ENCODE data around the gene MSLN.
"Not testable (repeated sequence)": the region's sequence is repeated elsewhere in the genome, so short reads cannot be mapped to it uniquely, and the experiment has no call there.

Gene MSLN

DNA sequence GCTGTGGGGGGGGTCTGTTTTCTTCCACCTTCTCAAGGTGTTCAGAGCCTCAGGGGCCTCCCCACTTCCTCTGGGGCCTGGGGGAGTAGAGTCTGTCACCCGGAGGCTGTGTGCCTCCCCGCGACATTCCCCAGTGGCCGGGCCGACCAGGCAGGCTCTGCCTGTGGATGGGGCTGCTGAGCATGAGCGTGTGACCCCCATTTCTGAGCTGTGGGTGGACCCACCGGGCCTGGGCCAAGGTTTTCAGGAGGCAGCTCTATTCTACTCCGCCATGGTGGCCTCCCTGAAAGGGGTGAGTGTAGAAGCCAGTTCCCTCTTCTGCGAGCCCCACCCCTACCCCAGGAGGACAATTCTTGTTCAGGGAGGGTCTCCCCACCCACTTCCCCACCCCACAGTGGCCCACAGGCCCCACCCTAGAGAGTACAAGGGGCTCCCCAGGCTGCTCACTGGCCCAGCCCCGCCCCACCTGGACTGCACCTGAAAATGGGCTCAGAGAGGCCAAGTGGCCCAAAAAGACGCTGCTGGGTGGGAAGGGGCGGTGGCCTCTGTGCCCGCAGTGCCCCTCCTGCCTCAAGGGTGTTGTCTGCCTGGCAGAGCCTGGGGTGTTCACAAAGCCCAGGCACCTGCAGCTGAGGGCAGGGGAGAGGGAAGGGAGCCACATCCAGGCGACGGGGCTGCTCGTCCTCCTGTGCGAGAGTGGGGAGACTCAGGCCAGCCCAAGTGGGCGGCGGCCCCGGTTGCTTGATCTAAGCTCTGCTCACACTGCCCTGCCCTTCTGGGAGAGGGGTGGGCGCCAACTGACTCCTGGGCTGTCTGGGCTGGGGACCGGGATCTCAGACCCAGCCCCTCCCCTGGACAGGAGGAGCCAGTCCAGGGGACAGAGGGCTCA, 1.3 kb downstream of the MSLN start:
- no peak for DNase-seq

DNA sequence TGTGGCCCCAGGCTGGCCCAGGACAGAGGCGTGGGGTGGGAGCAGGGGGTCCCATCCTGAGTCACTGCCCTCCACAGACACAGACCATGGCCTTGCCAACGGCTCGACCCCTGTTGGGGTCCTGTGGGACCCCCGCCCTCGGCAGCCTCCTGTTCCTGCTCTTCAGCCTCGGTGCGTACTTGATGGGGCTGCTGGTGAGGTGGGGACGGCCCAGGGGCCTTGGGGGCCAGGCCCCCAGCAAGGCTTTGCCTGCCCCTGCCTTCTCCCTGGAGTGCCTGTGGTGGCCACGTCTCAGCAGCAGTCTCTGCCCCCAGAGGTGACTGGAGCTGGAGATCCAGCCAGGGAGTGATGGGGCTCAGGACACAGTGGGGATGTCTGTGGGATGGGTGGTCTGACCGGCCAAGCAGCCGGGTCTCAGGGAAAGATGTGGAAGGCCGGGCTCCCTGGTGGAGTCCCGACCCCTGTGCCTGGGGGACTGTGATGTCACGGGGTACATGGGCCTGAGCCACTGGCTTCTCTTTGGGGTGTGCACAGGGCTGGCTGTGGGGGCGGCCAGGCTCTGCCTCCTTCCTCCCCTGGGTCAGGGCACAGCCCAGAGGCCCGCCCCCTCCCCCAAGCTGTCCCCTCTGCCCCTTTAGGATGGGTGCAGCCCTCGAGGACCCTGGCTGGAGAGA, 2.2 kb downstream of the MSLN start:
- no peak for DNase-seq

DNA sequence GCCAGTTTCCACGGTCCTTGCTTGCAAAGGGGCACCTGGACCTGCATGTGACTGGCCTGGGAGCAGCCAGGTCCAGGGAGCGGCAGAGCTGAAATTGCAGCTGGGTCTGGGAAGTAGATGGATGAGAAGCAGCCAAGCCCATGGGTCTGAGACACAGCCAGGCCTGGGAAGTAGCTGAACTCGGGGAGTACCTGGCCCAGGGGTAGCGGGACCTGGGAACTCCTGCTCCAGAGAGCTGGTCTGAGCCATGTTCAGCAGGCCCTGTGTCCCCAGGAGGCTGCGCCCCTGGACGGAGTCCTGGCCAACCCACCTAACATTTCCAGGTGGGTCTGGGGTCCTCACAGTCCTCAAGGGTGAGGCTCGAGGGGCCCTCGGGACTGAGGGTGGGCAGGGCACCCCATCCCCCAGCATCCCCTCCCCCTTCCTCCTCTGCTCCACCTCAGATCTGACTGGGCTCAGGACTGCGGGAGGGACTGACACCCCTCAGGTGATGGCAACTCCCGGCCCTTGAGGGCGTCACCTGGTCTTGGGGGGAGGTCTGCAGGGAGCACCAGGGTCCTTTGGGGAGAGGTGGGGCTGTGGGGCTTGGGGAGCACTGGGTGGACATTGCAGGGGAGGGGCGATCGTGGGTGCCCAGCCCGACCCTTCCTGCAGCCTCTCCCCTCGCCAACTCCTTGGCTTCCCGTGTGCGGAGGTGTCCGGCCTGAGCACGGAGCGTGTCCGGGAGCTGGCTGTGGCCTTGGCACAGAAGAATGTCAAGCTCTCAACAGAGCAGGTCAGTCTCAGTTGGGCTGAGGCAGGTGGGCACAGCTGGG, 3.0 kb downstream of the MSLN start:
- DNase-seq = no peak

DNA sequence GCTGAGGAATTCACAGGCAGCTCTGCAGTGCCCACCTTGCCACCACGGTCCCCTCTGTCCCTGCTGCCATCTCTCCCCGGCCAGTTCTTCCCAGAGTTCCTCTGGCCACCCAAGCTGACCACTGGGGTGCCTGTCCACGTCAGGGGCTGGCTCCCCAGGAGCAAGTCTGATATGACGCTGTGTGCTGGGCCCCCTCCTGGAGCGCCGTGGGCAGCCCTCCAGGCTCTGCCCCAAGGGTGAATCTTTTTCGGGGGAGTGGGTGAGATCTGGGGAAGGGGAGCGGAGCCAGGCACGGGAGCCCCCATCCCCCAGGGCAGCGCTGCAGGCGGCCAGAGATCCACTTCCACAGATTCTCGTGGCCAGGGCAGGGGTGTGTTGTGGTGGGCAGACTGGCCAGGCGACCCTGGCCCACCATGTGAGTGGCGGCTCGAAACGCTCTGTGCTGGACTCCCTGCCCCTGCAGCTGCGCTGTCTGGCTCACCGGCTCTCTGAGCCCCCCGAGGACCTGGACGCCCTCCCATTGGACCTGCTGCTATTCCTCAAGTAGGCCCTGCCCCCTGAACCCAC, 3.7 kb downstream of the MSLN start:
- no peak for DNase-seq

DNA sequence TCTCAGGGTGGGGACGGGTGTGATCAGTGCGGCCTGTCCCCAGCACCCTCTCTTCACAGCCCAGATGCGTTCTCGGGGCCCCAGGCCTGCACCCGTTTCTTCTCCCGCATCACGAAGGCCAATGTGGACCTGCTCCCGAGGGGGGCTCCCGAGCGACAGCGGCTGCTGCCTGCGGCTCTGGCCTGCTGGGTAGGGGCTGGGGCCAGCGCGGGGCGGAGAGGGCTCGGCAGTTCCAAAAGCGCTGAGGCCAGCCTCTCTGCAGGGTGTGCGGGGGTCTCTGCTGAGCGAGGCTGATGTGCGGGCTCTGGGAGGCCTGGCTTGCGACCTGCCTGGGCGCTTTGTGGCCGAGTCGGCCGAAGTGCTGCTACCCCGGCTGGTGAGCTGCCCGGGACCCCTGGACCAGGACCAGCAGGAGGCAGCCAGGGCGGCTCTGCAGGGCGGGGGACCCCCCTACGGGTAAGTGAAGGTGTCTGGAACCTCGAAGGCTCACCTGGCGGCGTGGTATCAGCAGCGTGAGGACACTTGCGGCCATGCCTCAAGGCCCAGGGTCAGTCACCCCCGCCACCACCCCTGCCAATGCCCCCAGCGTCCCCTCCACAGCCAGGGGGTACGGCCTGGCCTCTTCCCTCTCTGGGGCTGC, 4.4 kb downstream of the MSLN start:
- no peak for DNase-seq

DNA sequence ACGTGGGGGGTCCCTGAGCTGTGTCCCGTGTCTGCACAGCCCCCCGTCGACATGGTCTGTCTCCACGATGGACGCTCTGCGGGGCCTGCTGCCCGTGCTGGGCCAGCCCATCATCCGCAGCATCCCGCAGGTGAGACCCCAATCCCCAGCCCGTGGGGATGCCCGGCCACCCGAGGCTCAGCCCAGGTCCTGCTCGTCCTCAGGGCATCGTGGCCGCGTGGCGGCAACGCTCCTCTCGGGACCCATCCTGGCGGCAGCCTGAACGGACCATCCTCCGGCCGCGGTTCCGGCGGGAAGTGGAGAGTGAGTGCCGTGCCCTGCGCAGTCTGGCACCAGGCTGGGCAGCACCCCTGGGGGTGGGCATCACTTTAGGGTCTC, 4.9 kb downstream of the MSLN start:
- DNase-seq = no peak

DNA sequence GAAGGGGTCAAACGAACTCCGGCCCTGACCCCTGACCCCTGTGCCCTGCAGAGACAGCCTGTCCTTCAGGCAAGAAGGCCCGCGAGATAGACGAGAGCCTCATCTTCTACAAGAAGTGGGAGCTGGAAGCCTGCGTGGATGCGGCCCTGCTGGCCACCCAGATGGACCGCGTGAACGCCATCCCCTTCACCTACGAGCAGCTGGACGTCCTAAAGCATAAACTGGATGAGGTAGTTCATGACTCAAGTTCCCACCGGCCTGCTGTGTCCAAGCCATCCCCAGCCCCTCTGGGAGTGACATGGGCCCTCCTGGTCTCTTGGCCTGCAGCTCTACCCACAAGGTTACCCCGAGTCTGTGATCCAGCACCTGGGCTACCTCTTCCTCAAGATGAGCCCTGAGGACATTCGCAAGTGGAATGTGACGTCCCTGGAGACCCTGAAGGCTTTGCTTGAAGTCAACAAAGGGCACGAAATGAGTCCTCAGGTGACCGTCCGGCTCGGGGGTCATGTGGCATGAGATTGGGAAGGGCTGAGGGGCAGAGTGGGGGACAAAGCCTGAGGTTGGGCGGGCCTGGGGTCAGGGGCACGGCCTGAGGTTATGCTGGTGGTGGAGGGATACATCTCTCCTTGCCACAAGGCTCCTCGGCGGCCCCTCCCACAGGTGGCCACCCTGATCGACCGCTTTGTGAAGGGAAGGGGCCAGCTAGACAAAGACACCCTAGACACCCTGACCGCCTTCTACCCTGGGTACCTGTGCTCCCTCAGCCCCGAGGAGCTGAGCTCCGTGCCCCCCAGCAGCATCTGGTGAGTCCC, 5.7 kb downstream of the MSLN start:
- DNase-seq = no peak

DNA sequence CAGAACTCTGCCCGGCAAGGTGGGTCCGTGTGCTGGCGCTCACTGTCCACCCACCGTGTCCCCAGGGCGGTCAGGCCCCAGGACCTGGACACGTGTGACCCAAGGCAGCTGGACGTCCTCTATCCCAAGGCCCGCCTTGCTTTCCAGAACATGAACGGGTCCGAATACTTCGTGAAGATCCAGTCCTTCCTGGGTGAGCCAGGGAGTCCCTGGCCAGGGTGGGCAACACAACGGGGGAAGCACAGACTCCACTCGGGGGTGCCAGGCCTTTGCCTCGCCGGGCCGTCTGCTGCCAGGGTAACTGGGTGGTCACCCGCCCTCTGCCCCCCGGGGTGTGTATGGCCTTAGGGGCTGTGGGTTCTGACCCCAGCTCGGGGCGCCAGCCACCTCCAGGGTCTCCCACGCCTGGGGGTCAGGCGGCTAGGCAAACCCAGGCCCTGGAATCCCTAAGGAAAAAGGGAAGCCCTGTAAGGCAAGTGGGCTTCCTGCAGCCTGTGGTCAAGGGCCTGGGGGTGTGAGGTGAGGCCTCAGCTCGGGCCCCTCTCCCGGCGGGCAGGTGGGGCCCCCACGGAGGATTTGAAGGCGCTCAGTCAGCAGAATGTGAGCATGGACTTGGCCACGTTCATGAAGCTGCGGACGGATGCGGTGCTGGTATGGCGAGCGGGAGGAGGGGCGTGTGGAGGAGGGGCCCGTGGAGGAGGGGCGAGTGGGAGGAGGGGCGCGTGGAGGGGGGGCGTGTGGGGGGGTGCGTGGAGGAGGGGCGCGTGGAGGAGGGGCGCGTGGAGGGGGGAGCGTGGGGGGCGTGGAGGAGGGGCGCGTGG, 6.5 kb downstream of the MSLN start:
- DNase-seq = no peak

DNA sequence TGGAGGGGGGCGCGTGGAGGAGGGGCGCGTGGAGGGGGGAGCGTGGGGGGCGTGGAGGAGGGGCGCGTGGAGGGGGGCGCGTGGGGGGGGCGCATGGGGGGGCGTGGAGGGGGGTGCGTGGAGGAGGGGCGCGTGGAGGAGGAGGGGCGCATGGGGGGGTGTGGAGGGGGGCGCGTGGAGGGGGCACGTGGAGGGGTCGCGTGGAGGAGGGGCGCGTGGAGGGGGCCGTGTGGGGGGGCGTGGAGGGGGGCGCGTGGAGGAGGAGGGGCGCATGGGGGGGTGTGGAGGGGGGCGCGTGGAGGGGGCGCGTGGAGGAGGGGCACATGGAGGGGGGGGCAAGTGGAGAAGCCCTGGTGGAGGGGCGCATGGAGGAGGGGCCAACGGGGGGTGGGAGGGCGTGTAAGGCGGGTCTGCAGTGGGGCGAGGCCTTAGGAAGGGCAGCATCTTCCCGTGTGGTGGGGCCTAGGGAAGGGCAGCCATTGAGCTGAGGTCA, 7.3 kb downstream of the MSLN start:
- no peak for DNase-seq

DNA sequence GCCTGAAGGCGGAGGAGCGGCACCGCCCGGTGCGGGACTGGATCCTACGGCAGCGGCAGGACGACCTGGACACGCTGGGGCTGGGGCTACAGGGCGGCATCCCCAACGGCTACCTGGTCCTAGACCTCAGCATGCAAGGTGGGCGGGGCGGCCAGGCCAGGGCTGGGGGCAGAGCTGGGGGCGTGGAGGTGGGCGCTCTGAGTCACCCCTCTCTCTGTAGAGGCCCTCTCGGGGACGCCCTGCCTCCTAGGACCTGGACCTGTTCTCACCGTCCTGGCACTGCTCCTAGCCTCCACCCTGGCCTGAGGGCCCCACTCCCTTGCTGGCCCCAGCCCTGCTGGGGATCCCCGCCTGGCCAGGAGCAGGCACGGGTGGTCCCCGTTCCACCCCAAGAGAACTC, 7.9 kb downstream of the MSLN start:
- DNase-seq = no peak

DNA sequence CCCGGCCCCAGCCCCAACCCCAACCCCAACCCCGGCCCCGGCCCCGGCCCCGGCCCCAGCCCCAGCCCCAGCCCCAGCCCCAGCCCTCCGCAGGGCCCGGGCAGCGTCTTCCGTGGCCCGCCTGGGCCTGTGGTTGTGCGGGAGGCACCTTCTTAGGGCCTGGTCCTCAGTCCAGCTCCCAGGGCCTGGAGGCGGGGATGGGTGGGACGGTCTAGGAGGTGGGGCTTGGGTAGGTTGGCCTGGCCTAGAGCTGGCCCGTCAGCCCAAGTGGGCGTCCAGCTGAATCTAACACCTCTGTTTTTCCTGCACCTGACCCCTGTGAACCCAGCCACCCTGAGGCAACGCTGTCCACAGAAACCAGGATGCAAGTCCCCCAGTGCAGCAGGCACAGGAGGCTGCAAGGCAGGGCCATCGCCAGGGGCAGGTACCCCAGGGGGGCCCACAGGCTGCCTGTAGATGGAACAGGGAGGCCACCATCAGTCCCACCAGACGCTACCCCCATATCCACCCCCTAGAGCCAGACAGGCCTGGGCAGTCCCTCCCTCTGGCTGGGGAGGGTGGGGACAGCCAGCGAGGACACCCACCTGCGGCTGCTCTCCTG, 8.8 kb downstream of the MSLN start:
- no peak for DNase-seq

DNA sequence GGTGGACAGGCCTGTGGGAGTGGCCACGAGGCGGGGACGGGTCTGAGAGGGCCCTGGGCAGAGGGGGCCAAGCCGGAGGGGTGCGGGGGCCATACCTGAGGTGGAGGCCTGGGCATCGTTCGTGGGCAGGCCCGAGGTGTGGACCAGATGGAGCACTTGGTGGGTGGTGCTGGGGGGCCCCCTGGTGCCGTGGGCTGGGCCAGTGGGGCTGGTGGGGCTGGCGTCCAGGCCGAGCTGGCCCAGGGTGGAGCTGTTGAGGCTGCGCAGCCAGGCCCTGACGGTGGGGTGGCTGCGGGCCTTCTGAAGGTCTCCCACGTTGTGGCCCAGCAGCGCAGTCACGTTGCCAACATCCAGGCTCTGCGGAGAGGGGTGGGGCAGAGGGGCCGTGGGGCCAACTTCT, 9.4 kb downstream of the MSLN start:
- no peak for DNase-seq

DNA sequence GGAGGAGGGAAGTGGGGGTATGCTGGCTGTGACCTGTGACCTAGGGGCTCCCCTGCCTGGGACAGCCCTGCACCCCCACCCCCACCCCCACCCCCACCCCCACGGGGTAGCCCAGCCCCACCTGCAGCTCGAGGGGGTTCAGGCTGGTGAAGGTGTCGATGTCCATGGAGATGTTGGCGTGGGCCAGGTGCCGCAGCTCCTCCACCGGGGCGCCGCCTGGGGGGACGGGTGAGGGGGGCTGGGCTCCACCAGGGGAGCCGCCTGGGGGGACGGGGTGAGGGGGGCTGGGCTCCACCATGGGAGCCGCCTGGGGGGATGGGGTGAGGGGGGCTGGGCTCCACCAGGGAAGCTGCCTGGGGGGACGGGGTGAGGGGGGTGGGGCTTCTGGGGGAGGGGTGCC, 9.9 kb downstream of the MSLN start:
- no peak for DNase-seq

DNA sequence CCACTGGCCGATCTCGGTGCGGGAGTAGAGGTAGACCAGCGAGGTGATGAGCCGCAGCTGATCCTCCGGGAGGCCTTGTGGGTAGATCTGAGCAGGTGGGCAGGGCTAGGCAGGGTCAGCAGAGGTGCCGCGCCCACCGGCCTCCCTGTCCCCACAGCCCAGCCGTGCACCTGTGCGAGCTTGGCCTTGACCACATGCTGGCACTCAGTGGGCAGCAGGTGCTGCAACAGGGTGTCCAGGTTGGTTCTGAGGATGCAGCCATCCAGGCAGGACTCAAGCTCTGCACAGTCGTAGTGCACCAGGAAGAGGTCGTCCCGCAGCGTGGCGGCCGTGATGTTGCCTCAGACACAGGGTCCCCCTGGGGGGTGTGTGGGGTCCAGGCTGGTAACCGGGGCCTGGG, 12.4 kb downstream of the MSLN start:
- no peak for DNase-seq

DNA sequence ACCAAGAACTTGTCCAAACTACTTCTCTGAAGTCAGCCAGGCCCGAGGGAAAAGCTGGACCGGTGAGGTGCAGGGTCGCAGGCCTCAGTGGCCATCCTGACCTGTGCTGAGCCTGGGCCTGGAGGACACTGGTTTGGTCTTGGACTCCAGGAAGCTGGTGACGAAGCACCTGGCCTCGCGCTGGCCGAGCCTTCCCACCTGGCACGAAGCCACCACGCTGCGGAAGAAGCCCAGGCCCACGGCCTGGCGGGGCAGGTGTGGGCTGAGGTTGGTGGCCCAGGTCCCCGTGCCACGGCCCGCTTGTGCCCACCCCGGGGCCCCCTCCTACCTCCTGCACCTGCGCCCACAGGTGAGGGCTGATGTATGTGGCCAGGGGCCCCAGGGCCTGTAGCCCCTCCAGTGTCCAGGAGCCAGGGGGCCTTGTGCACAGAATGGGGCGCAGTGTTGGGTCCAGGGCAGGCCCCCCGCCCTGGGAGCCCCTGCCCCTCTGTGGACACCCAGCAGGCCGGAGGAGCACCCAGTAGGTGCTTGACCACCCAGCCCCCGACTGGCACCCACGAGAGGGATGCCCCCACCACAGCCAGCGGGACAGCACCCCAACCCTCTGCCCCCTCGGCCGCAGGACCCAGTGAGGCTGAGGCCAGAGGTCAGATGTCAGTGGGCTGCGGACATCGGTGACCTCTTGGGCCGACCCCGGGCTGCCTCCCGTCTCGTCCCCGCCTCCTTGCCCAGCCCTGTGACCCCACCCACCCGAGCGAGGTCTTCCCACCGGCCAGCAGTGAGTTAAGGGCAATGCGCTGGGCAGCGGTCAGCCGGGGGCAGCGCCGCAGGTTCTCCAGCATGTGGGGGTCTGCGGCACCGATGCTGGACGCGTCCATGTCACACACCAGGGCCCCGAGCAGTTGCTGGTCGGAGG, 13.8 kb downstream of the MSLN start:
- DNase-seq = no peak

DNA sequence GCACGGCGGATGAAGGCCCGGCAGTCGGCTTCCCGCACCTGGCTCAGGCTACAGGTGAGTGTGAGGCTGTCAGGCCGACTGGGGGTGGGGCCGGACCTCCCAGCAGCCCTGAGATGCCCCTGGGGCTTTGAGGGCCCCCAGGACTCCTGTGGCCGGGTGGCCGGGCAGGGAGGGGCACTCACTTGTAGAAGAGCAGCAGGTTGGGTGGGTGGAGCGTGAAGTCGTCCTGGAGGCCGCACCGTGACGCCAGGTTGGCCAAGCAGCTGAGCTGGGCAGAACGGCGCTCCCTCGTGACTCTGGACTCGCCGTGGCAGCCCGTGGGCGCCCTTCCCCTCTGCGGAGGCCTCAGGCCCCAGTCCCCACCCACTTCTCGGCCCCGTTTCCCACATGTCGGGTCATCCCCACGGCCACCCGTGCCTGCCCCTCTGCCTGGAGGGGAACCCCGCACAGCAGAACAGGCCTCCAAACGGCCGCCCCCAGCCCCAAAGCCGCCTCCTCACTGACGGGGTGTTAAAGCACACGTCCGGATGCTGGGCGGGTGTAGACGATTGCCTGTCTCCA, 14.8 kb downstream of the MSLN start:
- no peak for DNase-seq

DNA sequence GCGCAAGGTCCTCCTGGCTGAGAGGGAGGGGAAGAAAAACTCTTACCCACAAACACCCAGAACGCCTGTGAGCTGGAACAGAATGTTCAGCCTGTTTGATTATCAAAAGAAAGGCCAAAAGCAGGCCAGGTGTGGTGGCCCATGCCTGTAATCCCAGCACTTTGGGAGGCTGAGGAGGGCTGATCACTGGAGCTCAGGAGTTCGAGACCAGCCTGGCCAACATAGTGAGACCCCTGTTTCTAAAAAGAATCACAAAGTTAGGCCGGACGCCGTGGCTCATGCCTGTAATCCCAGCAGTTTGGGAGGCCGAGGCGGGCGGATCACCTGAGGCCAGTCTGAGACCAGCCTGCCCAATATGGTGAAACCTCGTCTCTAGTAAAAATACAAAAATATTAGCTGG, 15.8 kb downstream of the MSLN start:
- not testable (repeated sequence) for DNase-seq

DNA sequence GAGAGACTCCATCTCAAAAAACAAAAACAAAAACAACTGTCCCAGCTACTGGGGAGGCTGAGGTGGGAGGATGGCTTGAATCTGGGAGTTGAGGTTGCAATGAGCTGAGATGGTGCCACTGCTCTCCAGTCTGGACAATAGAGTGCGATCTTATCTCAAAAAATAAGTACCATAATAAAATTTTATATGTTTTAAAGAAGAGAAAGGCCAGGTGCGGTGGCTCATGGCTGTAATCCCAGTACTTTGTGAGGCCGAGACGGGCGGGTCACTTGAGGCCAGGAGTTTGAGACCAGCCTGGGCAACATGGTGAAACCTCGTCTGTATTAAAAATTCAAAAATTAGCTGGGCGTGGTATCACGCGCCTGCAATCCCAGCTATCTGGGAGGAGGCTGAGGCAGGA, 16.3 kb downstream of the MSLN start:
- no peak for DNase-seq

DNA sequence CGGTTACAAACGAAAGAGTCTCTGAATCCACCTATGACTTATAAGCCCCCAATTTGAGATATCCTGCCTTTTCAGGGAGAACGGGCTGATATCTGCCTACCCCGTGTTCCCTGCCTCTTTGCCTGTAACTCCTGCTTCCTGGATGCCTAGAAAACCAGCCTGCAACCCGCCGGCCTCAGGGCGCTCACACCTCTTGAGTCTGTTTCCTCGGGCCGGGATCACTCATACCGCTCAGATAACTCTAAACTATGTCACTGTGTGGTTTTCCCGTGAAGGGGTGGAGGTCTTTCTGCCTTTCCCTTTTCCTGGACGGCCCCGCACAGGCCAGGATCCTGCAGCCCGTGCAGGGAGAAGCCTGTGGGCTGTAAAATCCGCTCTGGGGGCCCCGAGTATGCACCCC, 17.3 kb downstream of the MSLN start:
- no peak for DNase-seq

Measured in activated T-cell treated with anti-CD3 and anti-CD28 coated beads, Interleukin-2, amount 50 U/mL, for 1 hour (primary cell).